ENCODE data around the gene TSC1.

DNA sequence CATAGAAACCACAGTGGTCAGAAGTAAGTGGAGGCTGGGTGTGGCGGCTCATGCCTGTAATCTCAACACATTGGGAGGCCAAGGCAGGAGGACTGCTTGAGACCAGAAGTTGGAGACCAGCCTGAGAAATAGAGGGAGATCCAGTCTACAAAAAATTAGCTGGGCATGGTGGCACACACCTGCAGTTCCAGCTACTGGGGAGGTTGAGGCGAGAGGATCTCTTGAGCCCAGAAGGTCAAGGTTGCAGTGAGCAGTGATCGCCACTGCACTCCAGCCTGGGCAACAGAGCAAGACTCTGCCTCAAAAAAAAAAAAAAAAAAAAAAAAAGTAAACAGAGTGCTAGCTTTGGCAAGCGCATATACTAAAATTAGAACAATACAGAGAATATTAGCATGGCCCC lies 90.9 kb downstream of the TSC1 start:
- TF ChIP-seq, protein P1, sequence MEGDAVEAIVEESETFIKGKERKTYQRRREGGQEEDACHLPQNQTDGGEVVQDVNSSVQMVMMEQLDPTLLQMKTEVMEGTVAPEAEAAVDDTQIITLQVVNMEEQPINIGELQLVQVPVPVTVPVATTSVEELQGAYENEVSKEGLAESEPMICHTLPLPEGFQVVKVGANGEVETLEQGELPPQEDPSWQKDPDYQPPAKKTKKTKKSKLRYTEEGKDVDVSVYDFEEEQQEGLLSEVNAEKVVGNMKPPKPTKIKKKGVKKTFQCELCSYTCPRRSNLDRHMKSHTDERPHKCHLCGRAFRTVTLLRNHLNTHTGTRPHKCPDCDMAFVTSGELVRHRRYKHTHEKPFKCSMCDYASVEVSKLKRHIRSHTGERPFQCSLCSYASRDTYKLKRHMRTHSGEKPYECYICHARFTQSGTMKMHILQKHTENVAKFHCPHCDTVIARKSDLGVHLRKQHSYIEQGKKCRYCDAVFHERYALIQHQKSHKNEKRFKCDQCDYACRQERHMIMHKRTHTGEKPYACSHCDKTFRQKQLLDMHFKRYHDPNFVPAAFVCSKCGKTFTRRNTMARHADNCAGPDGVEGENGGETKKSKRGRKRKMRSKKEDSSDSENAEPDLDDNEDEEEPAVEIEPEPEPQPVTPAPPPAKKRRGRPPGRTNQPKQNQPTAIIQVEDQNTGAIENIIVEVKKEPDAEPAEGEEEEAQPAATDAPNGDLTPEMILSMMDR (conservative IDR thresholded peaks at IDR 0.05) = no peak
- TF ChIP-seq ZFX (IDR thresholded peaks at IDR 0.05) = no peak
